ENCODE data around the gene GGTLC2.
"Not testable (repeated sequence)": the region's sequence is repeated elsewhere in the genome, so short reads cannot be mapped to it uniquely, and the experiment has no call there.

GGTLC2 gene

GRCh38 chr22:22644314-22644713 is at the start of gene GGTLC2:
TSS of gene GGTLC2 (plus strand) at chr22:22644614. CDS start at chr22:22646346, 1,732 bp downstream.
- in situ Hi-C loops (cut with MboI; ENCODE audit: low sequenced_read_pairs) = not testable (repeated sequence)

- in situ Hi-C loops (cut with MboI; ENCODE audit: low sequenced_read_pairs) = no loop called here
Measured at GRCh38 chr22:22595001-22595835, 49.2 kb upstream of the GGTLC2 start.

GRCh38 chr22:22598144-22598543 is 46.3 kb upstream of the GGTLC2 start:
- in situ Hi-C loops (cut with MboI; ENCODE audit: low sequenced_read_pairs) = no loop called here

- in situ Hi-C loops (cut with MboI; ENCODE audit: low sequenced_read_pairs) = no loop called here
Measured at GRCh38 chr22:22599248-22599647, 45.2 kb upstream of the GGTLC2 start.

GRCh38 chr22:22600531-22601261 is 43.7 kb upstream of the GGTLC2 start:
- in situ Hi-C loops (cut with MboI; ENCODE audit: low sequenced_read_pairs) = no loop called here

GRCh38 chr22:22603470-22603947 is 40.9 kb upstream of the GGTLC2 start:
- in situ Hi-C loops (cut with MboI; ENCODE audit: low sequenced_read_pairs) = no loop called here

GRCh38 chr22:22604326-22605073 is 39.9 kb upstream of the GGTLC2 start:
- in situ Hi-C loops (cut with MboI; ENCODE audit: low sequenced_read_pairs) = no loop called here

GRCh38 chr22:22605074-22605404 is 39.4 kb upstream of the GGTLC2 start:
- in situ Hi-C loops (cut with MboI; ENCODE audit: low sequenced_read_pairs) = no loop called here

- in situ Hi-C loops (cut with MboI; ENCODE audit: low sequenced_read_pairs) = not testable (repeated sequence)
Measured at GRCh38 chr22:22608022-22608421, 36.4 kb upstream of the GGTLC2 start.

- in situ Hi-C loops (cut with MboI; ENCODE audit: low sequenced_read_pairs) = no loop called here
Measured at GRCh38 chr22:22609291-22609690, 35.1 kb upstream of the GGTLC2 start.

- in situ Hi-C loops (cut with MboI; ENCODE audit: low sequenced_read_pairs) = no loop called here
Measured at GRCh38 chr22:22612516-22612915, 31.9 kb upstream of the GGTLC2 start.

GRCh38 chr22:22614065-22614464 is 30.3 kb upstream of the GGTLC2 start:
- in situ Hi-C loops (cut with MboI; ENCODE audit: low sequenced_read_pairs) = no loop called here

- in situ Hi-C loops (cut with MboI; ENCODE audit: low sequenced_read_pairs) = no loop called here
Measured at GRCh38 chr22:22616636-22617035, 27.8 kb upstream of the GGTLC2 start.

GRCh38 chr22:22618448-22618847 is 26.0 kb upstream of the GGTLC2 start:
- in situ Hi-C loops (cut with MboI; ENCODE audit: low sequenced_read_pairs) = no loop called here

GRCh38 chr22:22618923-22619322 is 25.5 kb upstream of the GGTLC2 start:
- in situ Hi-C loops (cut with MboI; ENCODE audit: low sequenced_read_pairs) = no loop called here

GRCh38 chr22:22619765-22620414 is 24.5 kb upstream of the GGTLC2 start:
- in situ Hi-C loops (cut with MboI; ENCODE audit: low sequenced_read_pairs) = no loop called here

- in situ Hi-C loops (cut with MboI; ENCODE audit: low sequenced_read_pairs) = not testable (repeated sequence)
Measured at GRCh38 chr22:22628546-22629495, 15.6 kb upstream of the GGTLC2 start.

GRCh38 chr22:22631223-22631652 is 13.2 kb upstream of the GGTLC2 start:
- in situ Hi-C loops (cut with MboI; ENCODE audit: low sequenced_read_pairs) = not testable (repeated sequence)

GRCh38 chr22:22632226-22632625 is 12.2 kb upstream of the GGTLC2 start:
- in situ Hi-C loops (cut with MboI; ENCODE audit: low sequenced_read_pairs) = not testable (repeated sequence)

GRCh38 chr22:22633533-22633932 is 10.9 kb upstream of the GGTLC2 start:
- in situ Hi-C loops (cut with MboI; ENCODE audit: low sequenced_read_pairs) = not testable (repeated sequence)

Data from HL-60/S4 (cell line).